ENCODE data around the gene MICAL2.

GRCh38 chr11:12205330-12205729 is 94.9 kb downstream of the MICAL2 start:
- no peak for TF ChIP-seq CTCF (IDR thresholded peaks at IDR 0.05)
- no peak for TF ChIP-seq POLR2A (IDR thresholded peaks at IDR 0.05)
